ENCODE results near the gene TMEM175.

DNA sequence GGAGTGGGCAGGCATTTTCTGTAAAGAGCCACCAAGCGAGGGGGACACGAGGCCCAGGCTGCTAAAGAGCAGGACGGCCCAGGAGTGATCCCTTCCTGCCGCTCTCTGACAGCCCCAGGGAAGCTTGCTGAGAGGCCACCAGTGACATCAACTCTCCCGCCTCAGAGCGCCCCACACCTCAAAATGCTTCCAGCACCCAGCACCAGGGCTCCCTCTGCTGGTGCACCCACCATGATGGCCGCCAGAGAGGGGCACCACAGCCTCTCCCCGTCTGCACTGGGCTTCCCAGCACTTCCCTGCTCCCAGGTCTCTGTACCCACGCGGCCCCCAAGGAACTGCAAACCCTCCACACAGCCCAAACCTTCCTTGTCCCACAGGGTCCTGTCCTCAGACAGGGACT lies 40.5 kb upstream of the TMEM175 start:
- TF ChIP-seq, protein P1, sequence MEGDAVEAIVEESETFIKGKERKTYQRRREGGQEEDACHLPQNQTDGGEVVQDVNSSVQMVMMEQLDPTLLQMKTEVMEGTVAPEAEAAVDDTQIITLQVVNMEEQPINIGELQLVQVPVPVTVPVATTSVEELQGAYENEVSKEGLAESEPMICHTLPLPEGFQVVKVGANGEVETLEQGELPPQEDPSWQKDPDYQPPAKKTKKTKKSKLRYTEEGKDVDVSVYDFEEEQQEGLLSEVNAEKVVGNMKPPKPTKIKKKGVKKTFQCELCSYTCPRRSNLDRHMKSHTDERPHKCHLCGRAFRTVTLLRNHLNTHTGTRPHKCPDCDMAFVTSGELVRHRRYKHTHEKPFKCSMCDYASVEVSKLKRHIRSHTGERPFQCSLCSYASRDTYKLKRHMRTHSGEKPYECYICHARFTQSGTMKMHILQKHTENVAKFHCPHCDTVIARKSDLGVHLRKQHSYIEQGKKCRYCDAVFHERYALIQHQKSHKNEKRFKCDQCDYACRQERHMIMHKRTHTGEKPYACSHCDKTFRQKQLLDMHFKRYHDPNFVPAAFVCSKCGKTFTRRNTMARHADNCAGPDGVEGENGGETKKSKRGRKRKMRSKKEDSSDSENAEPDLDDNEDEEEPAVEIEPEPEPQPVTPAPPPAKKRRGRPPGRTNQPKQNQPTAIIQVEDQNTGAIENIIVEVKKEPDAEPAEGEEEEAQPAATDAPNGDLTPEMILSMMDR (conservative IDR thresholded peaks at IDR 0.05; ENCODE audit: low read depth, low read length), result peak; percentile 34
- TF ChIP-seq EZH2 (IDR thresholded peaks at IDR 0.05; ENCODE audit: low read length, unreplicated experiment), result no peak

Measured in PC-3 (cell line).